Left ventricle myocardium inferior (tissue), 1 donor: ENCODE data around the gene IL17RB. TPM values are rescaled to one million over a fixed set of nuclear protein-coding genes. Genes with fewer than 3 reads are reported as not detected.

Experiments
- DNase-seq: peaks from one replicate; pipeline ENCODE4 v3.0.0-alpha.2; 2020
- H3K27ac ChIP-seq: fragments of 200-600 bp; replicated peaks from 2 replicates; pipeline ENCODE4 v1.8.0; 2021
- H3K27me3 ChIP-seq: fragments of 200-600 bp; 2 replicates; pipeline ENCODE4 v1.8.0; 2021; ENCODE audit warnings: low read depth
- H3K36me3 ChIP-seq: fragments of 200-600 bp; 2 replicates; pipeline ENCODE4 v1.8.0; 2021
- H3K4me1 ChIP-seq: fragments of 200-600 bp; 2 replicates; pipeline ENCODE4 v1.8.0; 2021
- H3K4me3 ChIP-seq: fragments of 200-600 bp; 2 replicates; pipeline ENCODE4 v1.8.0; 2021; ENCODE audit warnings: mild to moderate bottlenecking, moderate library complexity
- H3K9me3 ChIP-seq: fragments of 200-600 bp; replicated peaks from 2 replicates; pipeline ENCODE4 v1.8.0; 2021
- CTCF ChIP-seq: fragments of 200-600 bp; IDR thresholded peaks from 2 replicates; pipeline ENCODE4 v1.8.0; 2021; ENCODE audit warnings: antibody characterized with exemption, mild to moderate bottlenecking, borderline replicate concordance
- intact Hi-C: fragments of 100-400 bp; cut with micrococcal nuclease; formaldehyde crosslinking; loops from one replicate; pipeline ENCODE4 v1.11.0; 2022
- total RNA-seq: library from RNA; stranded (reverse); fragmentation: NEBNext Ultra II Directional; extraction: Animal tissue kit (Norgen Biotek cat#: 25700); gene quantifications from one replicate; pipeline ENCODE4 v1.2.1, GENCODE V29; 2021
- donor health status: DM: no; HTN: yes; CAD: no; lungs with severe emphysema.

The IL17RB gene
- total RNA-seq, 1 donor from 2014 or later = 0.47 TPM

- Histone ChIP-seq H3K4me3 (no peak overlapping the region), H3K4me1 (peaks cover 18% of the 10 kb centered on the region), H3K27ac (no peak overlapping the region), H3K36me3 (no peaks in the 10 kb centered on the region), H3K9me3 (no peaks in the 10 kb centered on the region), H3K27me3 (peaks cover 5% of the 10 kb centered on the region)
- no peak for DNase-seq
- intact Hi-C loops = no loop called here
- no peak for TF ChIP-seq CTCF
Observed at GRCh38 chr3:53809764-53810400, 36.5 kb upstream of the IL17RB start.

- Histone ChIP-seq H3K36me3 (no peaks in the 10 kb centered on the region), H3K4me3 (no peak overlapping the region), H3K27me3 (peaks cover 5% of the 10 kb centered on the region), H3K27ac (no peak overlapping the region), H3K9me3 (no peaks in the 10 kb centered on the region), H3K4me1 (peaks cover 16% of the 10 kb centered on the region)
- DNase-seq = no peak
- intact Hi-C loops = no loop called here
- TF ChIP-seq CTCF = no peak
Observed at GRCh38 chr3:53811143-53811927, 35.0 kb upstream of the IL17RB start.

GRCh38 chr3:53812434-53812833 is 33.9 kb upstream of the IL17RB start:
- Histone ChIP-seq H3K27ac (no peak overlapping the region), H3K4me1 (peaks cover 5% of the 10 kb centered on the region), H3K36me3 (peaks cover 3% of the 10 kb centered on the region), H3K9me3 (no peaks in the 10 kb centered on the region), H3K4me3 (no peak overlapping the region), H3K27me3 (peaks cover 1% of the 10 kb centered on the region)
- intact Hi-C loops = no loop called here
- DNase-seq = no peak
- no peak for TF ChIP-seq CTCF

- Histone ChIP-seq H3K36me3 (peaks cover 5% of the 10 kb centered on the region), H3K4me3 (no peak overlapping the region), H3K9me3 (no peaks in the 10 kb centered on the region), H3K4me1 (no peaks in the 10 kb centered on the region), H3K27me3 (peaks cover 1% of the 10 kb centered on the region), H3K27ac (no peak overlapping the region)
- intact Hi-C loops = no loop called here
- DNase-seq = no peak
- peak; percentile 24 for TF ChIP-seq CTCF
Observed at GRCh38 chr3:53813229-53813628, 33.1 kb upstream of the IL17RB start.

GRCh38 chr3:53813876-53814275 is 32.5 kb upstream of the IL17RB start:
- no peak overlapping the region for H3K27ac ChIP-seq
- H3K4me3 ChIP-seq = no peak overlapping the region

More at GRCh38 chr3:53813876-53814275, 32.5 kb upstream of the IL17RB start:
- intact Hi-C loops = no loop called here
- Histone ChIP-seq H3K9me3 (no peaks in the 10 kb centered on the region), H3K4me1 (no peaks in the 10 kb centered on the region), H3K27me3 (peaks cover 4% of the 10 kb centered on the region), H3K36me3 (peaks cover 10% of the 10 kb centered on the region)
- TF ChIP-seq CTCF = no peak
- DNase-seq = no peak
